ENCODE measurements around the gene SUOX. TPM values are rescaled to one million over a fixed set of nuclear protein-coding genes. Genes with fewer than 3 reads are reported as not detected.
A peak's percentile ranks its signal among the peaks of the same experiment; 100 is the strongest.
"Not testable (repeated sequence)": the region's sequence is repeated elsewhere in the genome, so short reads cannot be mapped to it uniquely, and the experiment has no call there.

The SUOX gene
- total RNA-seq, 4 donors from 2014 or later = 14.5 to 43.0 (median 22.9) TPM

DNA sequence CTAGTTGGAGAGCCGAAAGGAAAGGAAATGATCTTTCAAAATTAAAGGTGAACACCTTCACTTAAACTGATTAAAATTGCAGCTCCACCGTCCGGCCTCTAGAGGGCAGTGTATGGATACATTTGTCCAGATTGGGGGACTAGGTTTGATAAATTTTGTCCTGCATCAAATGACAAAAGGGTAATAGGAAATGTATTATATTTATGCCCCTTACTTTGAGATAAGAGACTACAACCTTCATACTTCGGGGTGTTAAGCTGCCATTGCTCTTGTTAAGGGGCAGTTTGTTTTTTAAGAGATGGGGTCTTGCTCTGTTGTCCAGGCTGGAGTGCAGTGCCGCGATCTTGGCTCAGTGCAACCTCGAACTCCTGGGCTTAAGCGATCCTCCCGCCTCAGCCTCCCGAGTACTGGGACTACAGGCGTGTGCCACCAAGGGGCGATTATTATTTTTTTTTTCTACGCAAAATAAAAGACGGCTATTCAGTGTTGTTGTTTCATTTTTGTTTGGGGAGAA, 818 bp upstream of the SUOX start:
- no peak for DNase-seq (ENCODE audit: low spot score)
- no peak for ATAC-seq (ENCODE audit: low FRiP score)
- TF ChIP-seq, protein P1, sequence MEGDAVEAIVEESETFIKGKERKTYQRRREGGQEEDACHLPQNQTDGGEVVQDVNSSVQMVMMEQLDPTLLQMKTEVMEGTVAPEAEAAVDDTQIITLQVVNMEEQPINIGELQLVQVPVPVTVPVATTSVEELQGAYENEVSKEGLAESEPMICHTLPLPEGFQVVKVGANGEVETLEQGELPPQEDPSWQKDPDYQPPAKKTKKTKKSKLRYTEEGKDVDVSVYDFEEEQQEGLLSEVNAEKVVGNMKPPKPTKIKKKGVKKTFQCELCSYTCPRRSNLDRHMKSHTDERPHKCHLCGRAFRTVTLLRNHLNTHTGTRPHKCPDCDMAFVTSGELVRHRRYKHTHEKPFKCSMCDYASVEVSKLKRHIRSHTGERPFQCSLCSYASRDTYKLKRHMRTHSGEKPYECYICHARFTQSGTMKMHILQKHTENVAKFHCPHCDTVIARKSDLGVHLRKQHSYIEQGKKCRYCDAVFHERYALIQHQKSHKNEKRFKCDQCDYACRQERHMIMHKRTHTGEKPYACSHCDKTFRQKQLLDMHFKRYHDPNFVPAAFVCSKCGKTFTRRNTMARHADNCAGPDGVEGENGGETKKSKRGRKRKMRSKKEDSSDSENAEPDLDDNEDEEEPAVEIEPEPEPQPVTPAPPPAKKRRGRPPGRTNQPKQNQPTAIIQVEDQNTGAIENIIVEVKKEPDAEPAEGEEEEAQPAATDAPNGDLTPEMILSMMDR (IDR thresholded peaks at IDR 0.05) = peak in 1 of 3 donors; percentile 72

DNA sequence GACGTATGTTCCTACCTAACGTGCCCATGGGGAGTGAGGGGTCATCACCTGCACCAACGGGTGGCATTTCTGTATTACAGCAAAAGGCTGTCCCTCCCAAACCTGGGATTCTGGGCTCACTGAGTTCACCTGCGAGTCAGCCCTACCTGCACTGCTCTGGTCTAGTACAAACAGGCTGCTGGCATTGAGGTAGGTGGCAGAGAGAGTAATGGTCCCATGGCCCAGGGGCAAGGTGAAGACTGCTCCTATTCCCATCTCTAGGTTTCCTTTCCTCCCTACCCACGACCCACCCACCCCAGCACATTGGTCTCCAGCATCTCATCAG, 421 bp downstream of the SUOX start:
- ATAC-seq (ENCODE audit: low FRiP score) = peak; percentile 11
- no peak for DNase-seq (ENCODE audit: low spot score)
- TF ChIP-seq, protein P1 (IDR thresholded peaks at IDR 0.05) = no peak

DNA sequence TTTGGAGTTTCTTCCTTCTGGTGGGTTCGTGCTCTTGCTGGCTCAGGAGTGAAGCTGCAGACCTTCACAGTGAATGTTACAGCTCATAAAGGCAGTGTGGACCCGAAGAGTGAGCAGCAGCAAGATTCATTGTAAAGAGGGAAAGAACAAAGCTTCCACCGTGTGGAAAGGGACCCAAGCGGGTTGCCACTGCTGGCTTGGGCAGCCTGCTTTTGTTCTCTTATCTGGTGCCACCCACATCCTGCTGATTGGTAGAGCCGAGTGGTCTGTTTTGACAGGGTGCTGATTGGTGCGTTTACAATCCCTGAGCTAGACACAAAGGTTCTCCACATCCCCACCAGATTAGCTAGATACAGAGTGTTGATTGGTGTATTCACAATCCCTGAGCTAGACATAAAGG, 2.4 kb downstream of the SUOX start:
- ATAC-seq (ENCODE audit: low FRiP score); DNase-seq (ENCODE audit: low spot score): not testable (repeated sequence)

DNA sequence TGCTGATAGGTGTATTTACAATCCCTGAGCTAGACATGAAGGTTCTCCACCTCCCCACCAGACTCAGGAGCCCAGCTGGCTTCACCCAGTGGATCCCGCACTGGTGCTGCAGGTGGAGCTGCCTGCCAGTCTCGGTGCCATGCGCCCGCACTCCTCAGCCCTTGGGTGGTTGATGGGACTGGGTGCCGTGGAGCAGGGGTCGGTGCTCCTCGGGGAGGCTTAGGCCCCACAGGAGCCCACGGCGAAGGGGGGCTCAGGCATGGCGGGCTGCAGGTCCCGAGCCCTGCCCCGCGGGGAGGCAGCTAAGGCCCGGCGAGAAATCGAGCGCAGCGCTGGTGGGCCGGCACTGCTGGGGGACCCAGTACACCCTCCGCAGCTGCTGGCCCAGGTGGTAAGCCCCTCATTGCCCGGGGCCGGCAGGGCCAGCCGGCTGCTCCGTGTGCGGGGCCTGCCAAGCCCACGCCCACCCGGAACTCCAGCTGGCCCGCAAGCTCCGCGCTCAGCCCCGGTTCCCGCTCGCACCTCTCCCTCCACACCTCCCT, 3.0 kb downstream of the SUOX start:
- ATAC-seq (ENCODE audit: low FRiP score); DNase-seq (ENCODE audit: low spot score): not testable (repeated sequence)

DNA sequence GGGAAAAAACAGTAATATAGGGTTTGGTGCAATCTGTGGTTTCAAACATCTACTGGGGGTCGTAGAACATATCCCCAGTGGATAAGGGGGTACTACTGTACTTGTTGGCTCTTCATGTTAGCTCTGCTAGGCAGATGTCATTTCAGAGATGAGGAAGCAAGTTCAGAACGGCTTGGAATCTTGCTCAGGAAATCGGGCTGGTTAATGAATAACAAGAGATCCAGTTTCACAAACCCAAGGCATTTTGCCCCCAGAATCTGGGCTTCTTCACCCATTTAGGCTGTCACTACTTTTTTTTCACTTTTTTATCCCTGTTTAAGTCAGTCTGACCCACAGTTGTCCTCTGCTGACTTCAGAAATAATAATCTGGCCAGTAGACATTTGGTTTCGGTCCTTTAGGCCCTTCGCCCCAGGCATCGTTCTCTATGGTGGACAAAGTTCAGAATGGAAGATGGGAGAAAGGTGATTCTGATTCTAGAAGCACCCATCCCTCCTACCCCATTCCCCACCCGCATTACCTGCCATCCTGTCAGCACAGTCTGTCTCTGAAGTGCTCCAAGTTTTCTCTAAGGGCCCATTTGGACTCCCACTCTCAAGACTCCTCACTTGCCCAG, 4.5 kb downstream of the SUOX start:
- DNase-seq (ENCODE audit: low spot score) (no peak), ATAC-seq (ENCODE audit: low FRiP score) (no peak)
- TF ChIP-seq, protein P1 (IDR thresholded peaks at IDR 0.05) = no peak

DNA sequence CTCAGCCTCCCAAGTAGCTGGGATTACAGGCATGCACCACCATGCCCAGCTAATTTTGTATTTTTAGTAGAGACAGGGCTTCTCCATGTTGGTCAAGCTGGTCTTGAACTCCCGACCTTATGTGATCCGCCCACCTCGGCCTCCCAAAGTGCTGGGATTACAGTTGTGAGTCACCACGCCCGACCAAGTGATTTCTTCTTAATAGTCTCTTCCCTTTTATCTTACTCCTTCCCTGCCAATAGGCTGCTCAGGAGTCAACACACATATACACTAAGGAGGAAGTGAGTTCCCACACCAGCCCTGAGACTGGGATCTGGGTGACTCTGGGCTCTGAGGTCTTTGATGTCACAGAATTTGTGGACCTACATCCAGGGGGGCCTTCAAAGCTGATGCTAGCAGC, 6.3 kb downstream of the SUOX start:
- not testable (repeated sequence) for ATAC-seq (ENCODE audit: low FRiP score); DNase-seq (ENCODE audit: low spot score)

DNA sequence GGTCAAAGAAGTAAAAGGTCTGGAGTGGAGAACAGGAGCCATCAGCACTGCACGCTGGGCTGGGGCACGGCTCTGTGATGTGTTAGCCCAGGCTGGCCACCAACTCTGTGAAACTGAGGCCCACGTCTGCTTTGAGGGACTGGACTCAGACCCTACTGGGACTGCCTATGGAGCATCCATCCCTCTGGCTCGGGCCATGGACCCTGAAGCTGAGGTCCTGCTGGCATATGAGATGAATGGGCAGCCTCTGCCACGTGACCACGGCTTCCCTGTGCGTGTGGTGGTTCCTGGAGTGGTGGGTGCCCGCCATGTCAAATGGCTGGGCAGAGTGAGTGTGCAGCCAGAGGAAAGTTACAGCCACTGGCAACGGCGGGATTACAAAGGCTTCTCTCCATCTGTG, 7.1 kb downstream of the SUOX start:
- TF ChIP-seq, protein P1 (IDR thresholded peaks at IDR 0.05) = no peak
- DNase-seq (ENCODE audit: low spot score) (no peak), ATAC-seq (ENCODE audit: low FRiP score) (no peak)

DNA sequence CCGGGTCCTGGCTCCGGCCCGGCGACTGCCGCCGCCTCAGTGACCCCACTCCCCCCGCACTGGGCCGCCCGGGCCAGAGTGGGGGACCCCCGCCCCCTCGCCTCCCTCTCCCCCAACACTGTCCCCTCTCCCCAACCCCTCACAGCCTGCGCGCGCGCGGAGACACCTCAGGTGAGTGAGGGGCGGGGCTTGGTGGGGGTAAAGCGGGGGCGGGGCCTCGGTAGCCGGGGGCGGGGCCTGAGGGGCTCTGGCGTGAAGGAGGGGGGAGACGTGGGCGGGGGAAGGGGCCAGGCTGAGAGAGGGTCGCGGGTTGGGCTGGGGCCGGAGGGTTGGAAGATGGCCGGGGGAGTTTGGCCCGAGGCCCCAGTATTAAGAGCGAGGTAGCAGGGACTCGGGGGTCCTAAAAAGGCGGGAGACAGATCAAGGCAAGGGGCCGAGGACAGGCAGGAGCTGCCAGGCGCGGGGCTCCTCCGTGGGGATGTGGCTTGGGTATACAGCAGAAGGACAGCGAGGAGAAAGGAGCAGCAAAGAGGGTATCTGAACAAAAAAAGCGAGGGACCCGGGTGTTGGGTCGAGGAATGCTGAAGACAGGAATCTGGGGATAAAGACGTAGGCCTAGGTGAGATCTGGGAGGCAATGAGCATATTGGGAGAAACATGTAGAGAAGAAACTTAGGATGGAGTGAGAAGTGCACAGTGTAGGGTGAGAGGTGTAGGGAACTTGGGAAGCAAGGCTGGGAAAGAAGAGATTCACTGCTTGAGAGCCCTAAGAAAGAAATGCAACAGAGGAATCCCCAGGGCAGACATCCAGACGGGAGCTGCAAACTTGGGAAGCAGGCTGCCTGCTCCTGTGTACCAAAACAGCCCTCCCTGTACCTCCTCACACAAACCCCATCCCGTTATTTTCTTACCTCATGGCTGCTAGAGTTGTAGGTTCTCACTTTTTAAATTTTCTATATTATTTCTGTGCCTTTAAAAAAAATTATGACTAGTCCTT, 10.8 kb downstream of the SUOX start:
- ATAC-seq (ENCODE audit: low FRiP score) = peak; percentile 55
- DNase-seq (ENCODE audit: low spot score) = peak; percentile 48
- TF ChIP-seq, protein P1 (IDR thresholded peaks at IDR 0.05) = no peak
